ENCODE results near the gene GHRHR.

- TF ChIP-seq CTCF (IDR thresholded peaks at IDR 0.05) (no peak), POLR2A (IDR thresholded peaks at IDR 0.05) (no peak)
Measured at GRCh38 chr7:30923009-30923773, 40.6 kb upstream of the GHRHR start.

Data from uterus (tissue), 2 donors.